Measurements from ENCODE around the gene CDH2. TPM values are rescaled to one million over a fixed set of nuclear protein-coding genes. Genes with fewer than 3 reads are reported as not detected.

Gene CDH2
- polyA plus RNA-seq, 6 donors from 2014 or later = not detected

GRCh38 chr18:28178720-28179119 lies 1.8 kb upstream of the CDH2 start:
- no peak for DNase-seq
- ATAC-seq (ENCODE audit: low read depth in 2 of 2) = no peak
- Mint-ChIP-seq H3K4me3 (peak overlapping the region in 7 of 8 donors; percentile 2 to 87 (median 70)), H3K27ac (no peak overlapping the region), H3K27me3 (peaks cover 36 to 56% (median 53%) of the 10 kb centered on the region in 3 donors), H3K4me1 (peaks cover 10 to 19% (median 18%) of the 10 kb centered on the region in 3 donors), H3K9me3 (peaks cover 0 to 9% (median 2%) of the 10 kb centered on the region in 7 donors), H3K36me3 (peaks cover 0 to 15% of the 10 kb centered on the region in 2 donors)

GRCh38 chr18:28177828-28178635 lies 1.1 kb upstream of the CDH2 start:
- ATAC-seq (ENCODE audit: low read depth in 2 of 2) (no peak), DNase-seq (no peak)
- no peak overlapping the region for H3K27ac Mint-ChIP-seq
- peak overlapping the region; percentile 51 to 87 (median 71) for H3K4me3 Mint-ChIP-seq
- H3K36me3 Mint-ChIP-seq = peaks cover 0 to 15% of the 10 kb centered on the region in 2 donors
- H3K27me3 Mint-ChIP-seq = peaks cover 36 to 53% (median 51%) of the 10 kb centered on the region in 3 donors
- H3K4me1 Mint-ChIP-seq = peaks cover 10 to 19% (median 18%) of the 10 kb centered on the region in 3 donors
- peaks cover 0 to 9% (median 2%) of the 10 kb centered on the region in 7 donors for H3K9me3 Mint-ChIP-seq

DNA sequence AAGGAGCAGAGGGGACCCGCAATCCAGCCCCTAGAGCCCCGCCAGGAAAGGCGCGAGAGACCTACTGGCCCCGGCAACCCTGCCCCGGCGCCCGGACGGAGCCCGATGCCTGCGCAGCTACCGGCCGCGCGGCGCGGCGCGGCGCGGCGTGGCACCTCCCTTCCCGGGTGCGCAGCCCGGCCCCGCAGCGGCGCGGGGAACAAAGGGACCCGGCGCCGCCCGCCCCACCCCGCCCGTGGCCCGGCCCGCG lies 307 bp downstream of the CDH2 start:
- H3K27ac Mint-ChIP-seq = no peak overlapping the region
- no peak for DNase-seq
- H3K9me3 Mint-ChIP-seq = peaks cover 0 to 9% (median 2%) of the 10 kb centered on the region in 7 donors
- peaks cover 10 to 19% (median 18%) of the 10 kb centered on the region in 3 donors for H3K4me1 Mint-ChIP-seq
- H3K27me3 Mint-ChIP-seq = peaks cover 39 to 55% (median 53%) of the 10 kb centered on the region in 3 donors
- H3K36me3 Mint-ChIP-seq = peaks cover 0 to 15% of the 10 kb centered on the region in 2 donors
- peak overlapping the region in 4 of 8 donors; percentile 59 to 82 (median 77) for H3K4me3 Mint-ChIP-seq
- ATAC-seq (ENCODE audit: low read depth in 2 of 2) = no peak

DNA sequence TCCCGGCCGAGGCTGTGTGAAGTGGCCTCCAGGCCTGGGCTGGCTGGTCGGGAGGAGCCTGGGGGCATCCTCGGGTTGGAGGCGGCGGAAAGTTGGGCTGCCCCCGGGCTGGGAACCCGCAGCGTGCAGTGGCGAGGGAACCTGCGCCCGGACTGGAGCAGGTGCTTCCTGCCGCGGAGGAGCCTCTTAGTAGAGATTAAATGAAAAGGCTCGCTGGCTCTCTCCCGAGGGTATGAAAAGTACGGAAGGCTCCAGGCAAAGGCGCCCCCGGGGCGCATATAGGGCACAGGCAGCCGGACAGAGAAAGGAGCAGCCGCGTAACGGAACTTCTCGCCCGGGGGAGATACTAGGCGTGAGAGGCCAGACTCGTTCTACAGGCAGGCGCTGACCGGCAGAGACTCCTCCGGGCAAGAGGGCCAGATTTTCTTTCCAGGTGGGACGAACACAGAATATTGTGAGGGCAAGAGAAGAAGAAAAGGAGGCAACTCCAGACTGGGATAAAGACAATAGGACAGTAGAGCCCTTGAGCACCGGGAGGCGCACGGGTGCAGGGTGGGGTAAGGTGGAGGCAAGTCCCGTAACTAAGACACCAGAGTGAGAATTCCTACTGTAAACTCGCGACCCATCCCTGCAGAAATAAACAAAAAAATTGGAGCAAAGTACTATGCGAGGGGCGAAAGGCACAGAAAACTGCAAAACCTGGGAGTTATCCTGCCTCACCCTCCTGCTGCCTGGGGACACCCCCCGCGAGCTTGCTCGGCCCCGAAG lies 816 bp downstream of the CDH2 start:
- Mint-ChIP-seq H3K4me1 (peaks cover 10 to 19% (median 18%) of the 10 kb centered on the region in 3 donors), H3K27me3 (peaks cover 41 to 57% (median 52%) of the 10 kb centered on the region in 3 donors), H3K9me3 (peaks cover 0 to 9% (median 2%) of the 10 kb centered on the region in 7 donors), H3K4me3 (peak overlapping the region; percentile 2 to 82 (median 74)), H3K36me3 (peaks cover 0 to 15% of the 10 kb centered on the region in 2 donors), H3K27ac (no peak overlapping the region)
- ATAC-seq (ENCODE audit: low read depth in 2 of 2) (no peak), DNase-seq (no peak)

GRCh38 chr18:28175150-28175929 lies 1.6 kb downstream of the CDH2 start:
- Mint-ChIP-seq H3K36me3 (peaks cover 0 to 15% of the 10 kb centered on the region in 2 donors), H3K27ac (no peak overlapping the region), H3K4me3 (peak overlapping the region; percentile 15 to 85 (median 50)), H3K9me3 (peaks cover 0 to 9% (median 2%) of the 10 kb centered on the region in 7 donors), H3K4me1 (peaks cover 10 to 19% (median 18%) of the 10 kb centered on the region in 3 donors), H3K27me3 (peaks cover 36 to 56% (median 45%) of the 10 kb centered on the region in 3 donors)
- ATAC-seq (ENCODE audit: low read depth in 2 of 2) (no peak), DNase-seq (no peak)

- Mint-ChIP-seq H3K9me3 (peaks cover 0 to 9% (median 2%) of the 10 kb centered on the region in 7 donors), H3K4me1 (peaks cover 10 to 19% (median 18%) of the 10 kb centered on the region in 3 donors), H3K4me3 (no peak overlapping the region), H3K36me3 (peaks cover 0 to 15% of the 10 kb centered on the region in 2 donors), H3K27me3 (peaks cover 32 to 51% (median 39%) of the 10 kb centered on the region in 3 donors), H3K27ac (no peak overlapping the region)
- ATAC-seq (ENCODE audit: low read depth in 2 of 2) (no peak), DNase-seq (no peak)
Observed at GRCh38 chr18:28174181-28174905, 2.6 kb downstream of the CDH2 start.

GRCh38 chr18:28171837-28172236 lies 5.1 kb downstream of the CDH2 start:
- Mint-ChIP-seq H3K4me1 (peaks cover 10 to 14% (median 12%) of the 10 kb centered on the region in 3 donors), H3K4me3 (no peak overlapping the region), H3K36me3 (peaks cover 0 to 15% of the 10 kb centered on the region in 2 donors), H3K27me3 (peaks cover 22 to 37% (median 25%) of the 10 kb centered on the region in 3 donors), H3K27ac (no peak overlapping the region), H3K9me3 (peaks cover 0 to 9% (median 1%) of the 10 kb centered on the region in 7 donors)
- DNase-seq (no peak), ATAC-seq (ENCODE audit: low read depth in 2 of 2) (no peak)

DNA sequence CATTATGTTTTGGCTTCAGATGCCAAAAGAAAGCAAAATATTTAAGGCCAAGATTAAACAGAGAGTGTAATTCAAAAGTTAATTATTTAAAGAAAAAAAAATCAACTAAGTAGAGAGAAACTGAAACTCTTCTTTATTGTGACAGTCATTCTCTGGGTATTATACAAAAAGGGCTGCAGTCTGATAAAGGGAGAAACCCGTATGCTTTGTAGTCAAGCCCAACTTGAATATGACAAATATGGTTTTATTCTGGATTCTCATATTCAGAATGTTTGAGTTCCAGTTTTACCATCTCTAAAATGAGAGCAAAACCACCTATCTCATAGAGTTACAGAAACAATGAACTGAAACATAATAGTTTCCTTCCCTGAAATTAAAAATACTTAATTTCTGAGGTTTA lies 8.2 kb downstream of the CDH2 start:
- DNase-seq = no peak
- peaks cover 0 to 1% (median 0%) of the 10 kb centered on the region in 7 donors for H3K9me3 Mint-ChIP-seq

DNA sequence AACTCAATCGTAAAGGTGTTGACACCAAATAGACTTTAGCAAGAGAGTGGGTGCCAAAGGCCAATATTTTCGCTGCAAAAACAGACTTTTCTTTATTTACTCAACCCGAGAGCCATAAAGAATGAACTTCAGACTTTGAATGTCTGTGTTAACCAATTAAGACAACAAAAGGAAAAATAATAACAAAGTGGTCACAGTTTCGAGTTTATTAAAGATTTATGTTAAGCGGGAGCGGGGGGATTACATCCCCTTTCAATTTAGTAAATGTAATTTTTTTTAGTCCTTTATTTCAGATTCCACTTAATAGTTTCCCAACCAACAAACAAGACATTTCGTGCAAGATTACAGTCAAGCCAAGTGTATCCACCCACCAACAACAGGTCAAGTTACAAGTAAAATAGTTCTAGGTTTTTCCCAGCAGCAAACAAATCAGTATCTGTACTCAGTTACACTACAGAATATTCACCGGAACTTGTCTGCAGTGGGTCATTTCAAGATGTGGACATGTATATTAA lies 9.0 kb downstream of the CDH2 start:
- H3K36me3 Mint-ChIP-seq = no peaks in the 10 kb centered on the region

More for the DNA sequence above, 8.2 kb downstream of the CDH2 start:
- Mint-ChIP-seq H3K4me1 (no peaks in the 10 kb centered on the region), H3K27ac (no peak overlapping the region), H3K27me3 (peaks cover 0 to 12% (median 5%) of the 10 kb centered on the region in 3 donors), H3K36me3 (no peaks in the 10 kb centered on the region), H3K4me3 (no peak overlapping the region)
- no peak for ATAC-seq (ENCODE audit: low read depth in 2 of 2)

DNA sequence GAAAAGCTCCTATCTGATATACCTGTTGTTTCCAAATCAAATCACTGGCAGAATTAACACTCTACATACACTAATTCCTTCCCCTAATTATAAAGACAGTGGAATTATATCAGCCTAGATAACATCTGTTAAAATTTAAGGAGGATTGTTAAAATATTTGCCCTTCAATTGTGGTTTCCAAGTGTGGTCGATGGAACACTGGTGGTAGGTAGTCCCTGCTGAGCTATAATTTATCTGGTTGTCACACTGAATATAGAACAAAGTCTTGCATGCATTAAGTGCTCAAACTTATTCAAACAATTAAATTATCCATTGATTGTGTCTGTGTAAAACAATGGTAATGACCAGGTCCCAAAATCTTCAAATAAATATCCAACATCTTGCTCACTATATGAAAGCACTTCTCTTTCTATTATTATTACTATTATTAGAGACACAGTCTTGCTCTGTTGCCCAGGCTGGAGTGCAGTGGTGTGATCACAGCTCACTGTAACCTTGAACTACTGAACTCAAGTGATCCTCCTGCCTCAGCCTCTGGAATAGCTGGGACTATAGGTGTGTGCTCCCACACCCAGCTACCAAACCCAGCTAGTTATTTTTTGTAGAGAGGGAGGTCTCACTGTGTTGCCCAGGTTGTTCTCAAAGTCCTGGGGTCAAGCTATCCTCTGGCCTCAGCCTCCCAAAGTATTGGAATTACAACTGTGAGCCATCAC lies 12.0 kb downstream of the CDH2 start:
- Mint-ChIP-seq H3K27me3 (no peaks in the 10 kb centered on the region), H3K4me3 (no peak overlapping the region), H3K9me3 (peaks cover 0 to 1% (median 0%) of the 10 kb centered on the region in 7 donors), H3K4me1 (no peaks in the 10 kb centered on the region), H3K36me3 (no peaks in the 10 kb centered on the region), H3K27ac (no peak overlapping the region)
- ATAC-seq (ENCODE audit: low read depth in 2 of 2) (no peak), DNase-seq (no peak)

More for the DNA sequence above, 9.0 kb downstream of the CDH2 start:
- no peak for ATAC-seq (ENCODE audit: low read depth in 2 of 2)
- Mint-ChIP-seq H3K4me1 (no peaks in the 10 kb centered on the region), H3K4me3 (no peak overlapping the region), H3K27me3 (peaks cover 0 to 12% (median 5%) of the 10 kb centered on the region in 3 donors), H3K27ac (no peak overlapping the region), H3K9me3 (peaks cover 0 to 1% (median 0%) of the 10 kb centered on the region in 7 donors)
- no peak for DNase-seq

DNA sequence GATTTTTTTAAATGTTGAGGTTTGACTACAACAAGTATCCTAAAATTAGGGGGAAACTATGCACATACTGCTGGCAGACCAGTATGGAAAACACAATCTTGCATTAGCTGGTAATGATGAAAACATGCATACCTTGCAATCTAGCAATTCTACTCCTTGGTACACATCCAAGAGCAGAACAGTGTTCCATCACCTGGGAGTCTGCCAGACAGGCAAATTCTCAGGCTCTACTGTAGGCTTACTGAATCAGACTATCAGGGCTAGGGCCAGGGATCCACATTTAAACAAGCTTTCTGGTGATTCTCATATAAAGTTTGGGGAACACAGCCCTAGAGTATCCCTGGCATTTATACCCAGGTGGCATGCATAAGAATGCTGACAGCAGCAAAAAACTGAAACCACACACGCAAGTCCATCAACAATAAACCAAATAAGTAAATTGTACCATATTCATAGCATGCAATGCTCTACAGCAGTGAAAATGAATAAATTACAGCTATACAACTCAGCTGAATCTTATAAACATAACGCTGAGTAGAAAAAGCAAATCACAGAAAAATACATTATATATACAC lies 13.6 kb downstream of the CDH2 start:
- H3K4me3 Mint-ChIP-seq = no peak overlapping the region
- ATAC-seq (ENCODE audit: low read depth in 2 of 2) = no peak
- peaks cover 0 to 3% (median 0%) of the 10 kb centered on the region in 7 donors for H3K9me3 Mint-ChIP-seq
- H3K27me3 Mint-ChIP-seq = no peaks in the 10 kb centered on the region
- no peak overlapping the region for H3K27ac Mint-ChIP-seq
- DNase-seq = no peak
- no peaks in the 10 kb centered on the region for H3K36me3 Mint-ChIP-seq
- H3K4me1 Mint-ChIP-seq = no peaks in the 10 kb centered on the region

Data from naive B cell (primary cell).